H9 (cell line): ENCODE data around the gene ABCC3. TPM values are rescaled to one million over a fixed set of nuclear protein-coding genes. Genes with fewer than 3 reads are reported as not detected.

Experiments used
- DNase-seq: peaks from one replicate; pipeline ENCODE4 v3.0.0-alpha.2; 2017
- H2AFZ ChIP-seq: one replicate; pipeline ENCODE4 v1.6.1; 2013; ENCODE audit warnings: mild to moderate bottlenecking, low read length, control low read depth, moderate library complexity
- H2AK5ac ChIP-seq: 2 replicates; pipeline ENCODE4 v1.6.1; 2013; ENCODE audit warnings: low read length, control low read depth, mixed read lengths; ENCODE audit not compliant: insufficient read length
- H2BK120ac ChIP-seq: one replicate; pipeline ENCODE4 v1.6.1; 2013; ENCODE audit warnings: low read depth, mild to moderate bottlenecking, low read length, control low read depth, inconsistent platforms; ENCODE audit not compliant: poor library complexity, severe bottlenecking
- H2BK12ac ChIP-seq: 2 replicates; pipeline ENCODE4 v1.6.1; 2013; ENCODE audit warnings: low read length, control low read depth, mixed read lengths, low read depth; ENCODE audit not compliant: insufficient read length
- H2BK15ac ChIP-seq: 2 replicates; pipeline ENCODE4 v1.6.1; 2013; ENCODE audit warnings: low read depth, low read length, control low read depth
- H2BK20ac ChIP-seq: one replicate; pipeline ENCODE4 v1.6.1; 2013; ENCODE audit warnings: low read depth, mild to moderate bottlenecking, low read length, control low read depth, inconsistent platforms; ENCODE audit not compliant: poor library complexity, severe bottlenecking
- H2BK5ac ChIP-seq: 2 replicates; pipeline ENCODE4 v1.6.1; 2013; ENCODE audit warnings: low read length, control low read depth, mixed read lengths; ENCODE audit not compliant: insufficient read length
- H3K14ac ChIP-seq: 2 replicates; pipeline ENCODE4 v1.6.1; 2013; ENCODE audit warnings: low read length, control low read depth; ENCODE audit not compliant: insufficient read depth
- H3K18ac ChIP-seq: 2 replicates; pipeline ENCODE4 v1.6.1; 2013; ENCODE audit warnings: low read depth, mild to moderate bottlenecking, mixed read lengths, low read length, control low read depth; ENCODE audit not compliant: insufficient read length
- H3K23ac ChIP-seq: 2 replicates; pipeline ENCODE4 v1.6.1; 2013; ENCODE audit warnings: low read length, control low read depth, mixed read lengths, low read depth; ENCODE audit not compliant: insufficient read length
- H3K23me2 ChIP-seq: 2 replicates; pipeline ENCODE4 v1.6.1; 2013; ENCODE audit warnings: low read depth, mild to moderate bottlenecking, mixed read lengths, low read length, control low read depth; ENCODE audit not compliant: insufficient read length, poor library complexity, severe bottlenecking
- H3K27ac ChIP-seq: 2 replicates; pipeline ENCODE4 v1.5.1; 2013; ENCODE audit warnings: low read length, control low read depth, mixed read lengths, low read depth; ENCODE audit not compliant: insufficient read length
- H3K27me3 ChIP-seq: 2 replicates; pipeline ENCODE4 v1.6.1; 2013; ENCODE audit warnings: low read length, control low read depth, inconsistent platforms; ENCODE audit not compliant: insufficient read depth
- H3K4ac ChIP-seq: 2 replicates; pipeline ENCODE4 v1.6.1; 2013; ENCODE audit warnings: low read depth, mild to moderate bottlenecking, control low read depth, inconsistent platforms, low read length, moderate library complexity
- H3K4me1 ChIP-seq: 2 replicates; pipeline ENCODE4 v1.6.1; 2013; ENCODE audit warnings: low read length, control low read depth, inconsistent platforms; ENCODE audit not compliant: insufficient read depth
- H3K4me2 ChIP-seq: 2 replicates; pipeline ENCODE4 v1.6.1; 2013; ENCODE audit warnings: low read length, control low read depth, mixed read lengths; ENCODE audit not compliant: insufficient read length, insufficient read depth
- H3K56ac ChIP-seq: 2 replicates; pipeline ENCODE4 v1.6.1; 2013; ENCODE audit warnings: low read depth, mild to moderate bottlenecking, mixed read lengths, low read length, control low read depth; ENCODE audit not compliant: insufficient read length
- H3K79me1 ChIP-seq: 2 replicates; pipeline ENCODE4 v1.6.1; 2013; ENCODE audit warnings: low read depth, mild to moderate bottlenecking, moderate library complexity, low read length, control low read depth, inconsistent platforms; ENCODE audit not compliant: insufficient read depth, poor library complexity, severe bottlenecking
- H3K79me2 ChIP-seq: 2 replicates; pipeline ENCODE4 v1.6.1; 2013; ENCODE audit warnings: low read length, control low read depth, inconsistent platforms; ENCODE audit not compliant: insufficient read depth
- H3K9ac ChIP-seq: 2 replicates; pipeline ENCODE4 v1.6.1; 2013; ENCODE audit warnings: low read length, control low read depth, mixed read lengths; ENCODE audit not compliant: insufficient read length; ENCODE audit errors: extremely low read depth
- H3K9me3 ChIP-seq: one replicate; pipeline ENCODE4 v1.6.1; 2013; ENCODE audit warnings: low read depth, low read length, inconsistent platforms; ENCODE audit not compliant: control insufficient read depth
- H3T11ph ChIP-seq: one replicate; pipeline ENCODE4 v1.6.1; 2013; ENCODE audit warnings: mild to moderate bottlenecking, low read length, control low read depth, inconsistent platforms
- H4K20me1 ChIP-seq: one replicate; pipeline ENCODE4 v1.6.1; 2013; ENCODE audit not compliant: control insufficient read depth, insufficient read length, insufficient read depth
- H4K5ac ChIP-seq: 2 replicates; pipeline ENCODE4 v1.6.1; 2013; ENCODE audit warnings: low read depth, mild to moderate bottlenecking, mixed read lengths, low read length, control low read depth; ENCODE audit not compliant: insufficient read length
- H4K8ac ChIP-seq: replicated peaks from 2 replicates; pipeline ENCODE4 v1.6.1; 2013; ENCODE audit warnings: low read length, control low read depth, mixed read lengths, low read depth; ENCODE audit not compliant: insufficient read length
- H4K91ac ChIP-seq: 2 replicates; pipeline ENCODE4 v1.6.1; 2013; ENCODE audit warnings: low read depth, mild to moderate bottlenecking, moderate library complexity, mixed read lengths, low read length, control low read depth; ENCODE audit not compliant: insufficient read length
- H3K27ac Mint-ChIP-seq, 3 experiments: 2 replicates in 2 of 3; 3 replicates in 1 of 3; pipeline ENCODE4 v1.8.0; 2020 to 2021; ENCODE audit warnings: mixed read lengths in 3 of 3, mild to moderate bottlenecking in 1 of 3, moderate library complexity in 1 of 3
- H3K27me3 Mint-ChIP-seq: 2 replicates; pipeline ENCODE4 v1.8.0; 2021; ENCODE audit warnings: low read depth, mild to moderate bottlenecking, moderate library complexity, mixed read lengths
- H3K36me3 Mint-ChIP-seq, 3 experiments: 2 replicates in 2 of 3; 3 replicates in 1 of 3; pipeline ENCODE4 v1.8.0; 2020 to 2021; ENCODE audit warnings: low read depth in 3 of 3, mixed read lengths in 3 of 3; ENCODE audit not compliant: insufficient read depth in 1 of 3
- H3K4me1 Mint-ChIP-seq, 2 experiments: 2 replicates each; pipeline ENCODE4 v1.8.0; 2020; ENCODE audit warnings: mixed read lengths in 2 of 2
- H3K4me3 Mint-ChIP-seq, 2 experiments: 2 replicates in 1 of 2; 3 replicates in 1 of 2; pipeline ENCODE4 v1.8.0; 2020 to 2021; ENCODE audit warnings: mild to moderate bottlenecking in 2 of 2, mixed read lengths in 2 of 2, moderate library complexity in 1 of 2
- H3K9me3 Mint-ChIP-seq, 2 experiments: 2 replicates in 1 of 2; 3 replicates in 1 of 2; pipeline ENCODE4 v1.8.0; 2020; ENCODE audit warnings: mild to moderate bottlenecking in 2 of 2, mixed read lengths in 2 of 2, moderate library complexity in 1 of 2
- CTCF ChIP-seq: fragments of 200-600 bp; sonication (generic); conservative IDR thresholded peaks from 3 replicates; pipeline ENCODE4 v1.8.0; 2021; ENCODE audit warnings: antibody characterized with exemption, mild to moderate bottlenecking
- WGBS: extraction: QIAGEN DNeasy Blood & Tissue Kit; methylation state at CpG from one replicate; pipeline ENCODE4 v1.1.7; 2013; ENCODE audit warnings: missing lambda C conversion rate, low lambda C conversion rate, mixed read lengths; ENCODE audit not compliant: insufficient read length; ENCODE audit errors: extremely low coverage; 5-methylcytosine and 5-hydroxymethylcytosine counted together
- total RNA-seq: library from RNA; stranded (reverse); gene quantifications from 2 replicates; pipeline ENCODE4 v1.2.1, GENCODE V29; 2021

The ABCC3 gene
- total RNA-seq, 1 experiment from 2014 or later = 0.31 TPM

GRCh38 chr17:50675190-50675589 lies 40.5 kb downstream of the ABCC3 start:
- Histone ChIP-seq H3K14ac (no peak overlapping the region), H3K9me3 (no peaks in the 10 kb centered on the region), H3K4me1 (no peaks in the 10 kb centered on the region), H3K4me2 (no peak overlapping the region), H2BK12ac (no peak overlapping the region), H3K27me3 (no peaks in the 10 kb centered on the region), H3K79me1 (no peaks in the 10 kb centered on the region), H3K56ac (no peak overlapping the region), H4K20me1 (no peaks in the 10 kb centered on the region), H2BK15ac (no peak overlapping the region), H3K4ac (no peak overlapping the region), H2BK5ac (no peak overlapping the region), H3T11ph (no peak overlapping the region), H3K9ac (no peak overlapping the region), H2AK5ac (no peak overlapping the region), H2BK120ac (no peak overlapping the region), H3K27ac (no peak overlapping the region), H2BK20ac (no peak overlapping the region), H3K23ac (no peak overlapping the region), H2AFZ (no peak overlapping the region), H3K18ac (no peak overlapping the region), H4K91ac (no peak overlapping the region), H3K23me2 (no peaks in the 10 kb centered on the region), H4K5ac (no peak overlapping the region), H3K79me2 (no peaks in the 10 kb centered on the region), H4K8ac (no peak overlapping the region)
- no peak overlapping the region; a peak in 1 of 7 replicates for H3K27ac Mint-ChIP-seq
- 0 out of 4 replicates have a peak, but pooled peaks cover 0 to 2% of the 10 kb centered on the region in 2 experiments for H3K4me1 Mint-ChIP-seq
- H3K4me3 Mint-ChIP-seq = no peak overlapping the region
- H3K36me3 Mint-ChIP-seq = no peaks in the 10 kb centered on the region; a peak in 1 of 7 replicates
- no peak for DNase-seq
- H3K9me3 Mint-ChIP-seq = no peaks in the 10 kb centered on the region; a peak in 1 of 5 replicates
- no peak for TF ChIP-seq CTCF
- H3K27me3 Mint-ChIP-seq = no peaks in the 10 kb centered on the region; the same call in none of the 2 replicates
- WGBS = no CpG with 5 or more reads among the region's 3 CpGs
